Naive B cell (primary cell): ENCODE measurements around the gene IQSEC1. TPM values are rescaled to one million over a fixed set of nuclear protein-coding genes. Genes with fewer than 3 reads are reported as not detected.

Experiments used
- ATAC-seq, 2 donors: fragments of 150-1000 bp; cut with Tn5 transposase; 2 replicates each; pipeline ENCODE4 v1.10.0; 2021; ENCODE audit warnings: low read depth in 2 of 2, mild to moderate bottlenecking in 2 of 2, moderate library complexity in 2 of 2
- DNase-seq: peaks from one replicate; pipeline ENCODE4 v3.0.0; 2022
- H3K27ac Mint-ChIP-seq, 6 donors: one replicate each; pipeline ENCODE4 v1.8.0; 2020 to 2022; ENCODE audit warnings: mild to moderate bottlenecking in 6 of 6, mixed read lengths in 6 of 6, moderate library complexity in 5 of 6, inconsistent platforms in 2 of 6
- H3K27me3 Mint-ChIP-seq, 3 donors: one replicate each; pipeline ENCODE4 v1.8.0; 2021 to 2022; ENCODE audit warnings: mixed read lengths in 3 of 3, mild to moderate bottlenecking in 1 of 3
- H3K36me3 Mint-ChIP-seq, 2 donors: one replicate each; pipeline ENCODE4 v1.8.0; 2020 to 2022; ENCODE audit warnings: mixed read lengths in 2 of 2, inconsistent platforms in 1 of 2, mild to moderate bottlenecking in 1 of 2
- H3K4me1 Mint-ChIP-seq, 3 donors: one replicate each; pipeline ENCODE4 v1.8.0; 2020 to 2022; ENCODE audit warnings: mixed read lengths in 3 of 3, inconsistent platforms in 1 of 3, mild to moderate bottlenecking in 1 of 3, moderate library complexity in 1 of 3
- H3K4me3 Mint-ChIP-seq, 8 donors: one replicate each; pipeline ENCODE4 v1.8.0; 2020 to 2022; ENCODE audit warnings: mild to moderate bottlenecking in 8 of 8, mixed read lengths in 8 of 8, moderate library complexity in 8 of 8, inconsistent platforms in 2 of 8
- H3K9me3 Mint-ChIP-seq, 7 donors: one replicate each; pipeline ENCODE4 v1.8.0; 2020 to 2022; ENCODE audit warnings: mixed read lengths in 7 of 7, mild to moderate bottlenecking in 5 of 7, inconsistent platforms in 2 of 7, moderate library complexity in 1 of 7
- polyA plus RNA-seq, 6 donors: library from polyadenylated mRNA; unstranded; fragments of 300-500 nt; fragmentation: Illumina TruSeq; gene quantifications; one replicate each; pipeline ENCODE4 v1.2.3, GENCODE V29; 2021; ENCODE audit warnings: low read depth in 6 of 6

IQSEC1 gene
- polyA plus RNA-seq, 6 donors from 2014 or later, result 14.6 to 73.4 (median 36.9) TPM

GRCh38 chr3:12957339-12957738, 115.9 kb downstream of the IQSEC1 start:
- H3K4me3 Mint-ChIP-seq, result peak overlapping the region in 4 of 8 donors; percentile 12 to 79 (median 32)
- no peaks in the 10 kb centered on the region for H3K27me3 Mint-ChIP-seq
- no peaks in the 10 kb centered on the region for H3K9me3 Mint-ChIP-seq
- no peak for ATAC-seq
- H3K36me3 Mint-ChIP-seq, result no peaks in the 10 kb centered on the region
- DNase-seq, result no peak
- peaks cover 82 to 96% (median 95%) of the 10 kb centered on the region in 3 donors for H3K4me1 Mint-ChIP-seq
- peak overlapping the region in 3 of 6 donors; percentile 81 to 88 (median 86) for H3K27ac Mint-ChIP-seq

DNA sequence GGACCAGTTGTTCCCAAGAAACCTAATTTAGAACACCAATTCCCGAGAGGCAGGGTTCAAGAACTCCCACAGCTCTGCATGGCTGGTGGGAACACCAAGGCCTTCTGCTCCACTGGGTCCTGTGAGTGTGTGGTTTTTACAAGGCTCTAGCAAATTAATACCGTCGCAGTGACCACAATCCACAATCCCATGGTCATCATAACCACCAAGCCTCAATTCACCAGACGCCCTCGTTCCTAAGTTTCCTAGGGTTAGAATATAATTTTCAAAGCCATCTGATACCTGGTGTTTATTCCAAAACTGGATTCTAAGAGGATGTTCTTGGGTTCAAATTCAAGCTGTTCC, 116.9 kb downstream of the IQSEC1 start:
- H3K27ac Mint-ChIP-seq, result peak overlapping the region in 4 of 6 donors; percentile 79 to 90 (median 86)
- no peaks in the 10 kb centered on the region for H3K9me3 Mint-ChIP-seq
- no peak for DNase-seq
- no peaks in the 10 kb centered on the region for H3K27me3 Mint-ChIP-seq
- H3K4me3 Mint-ChIP-seq, result peak overlapping the region in 7 of 8 donors; percentile 6 to 79 (median 68)
- H3K4me1 Mint-ChIP-seq, result peaks cover 78 to 96% (median 90%) of the 10 kb centered on the region in 3 donors
- no peak for ATAC-seq
- H3K36me3 Mint-ChIP-seq, result no peaks in the 10 kb centered on the region

- ATAC-seq, result no peak
- H3K4me1 Mint-ChIP-seq, result peaks cover 74 to 93% (median 88%) of the 10 kb centered on the region in 3 donors
- H3K36me3 Mint-ChIP-seq, result no peaks in the 10 kb centered on the region
- H3K9me3 Mint-ChIP-seq, result no peaks in the 10 kb centered on the region
- H3K27me3 Mint-ChIP-seq, result no peaks in the 10 kb centered on the region
- no peak for DNase-seq
- peak overlapping the region; percentile 72 to 96 (median 90) for H3K27ac Mint-ChIP-seq
- H3K4me3 Mint-ChIP-seq, result peak overlapping the region; percentile 74 to 90 (median 84)
These were observed 117.4 kb downstream of the IQSEC1 start for GRCh38 chr3:12955651-12956315.

GRCh38 chr3:12954891-12955650, 118.2 kb downstream of the IQSEC1 start:
- ATAC-seq, result peak; percentile 91 to 94
- H3K27me3 Mint-ChIP-seq, result no peaks in the 10 kb centered on the region
- no peaks in the 10 kb centered on the region for H3K9me3 Mint-ChIP-seq
- peak; percentile 87 for DNase-seq
- peaks cover 68 to 88% (median 84%) of the 10 kb centered on the region in 3 donors for H3K4me1 Mint-ChIP-seq
- peak overlapping the region; percentile 74 to 90 (median 84) for H3K4me3 Mint-ChIP-seq
- no peaks in the 10 kb centered on the region for H3K36me3 Mint-ChIP-seq
- peak overlapping the region; percentile 79 to 96 (median 92) for H3K27ac Mint-ChIP-seq

- Mint-ChIP-seq H3K27me3 (no peaks in the 10 kb centered on the region), H3K9me3 (no peaks in the 10 kb centered on the region), H3K27ac (peak overlapping the region in 5 of 6 donors; percentile 79 to 95 (median 91)), H3K4me3 (peak overlapping the region in 7 of 8 donors; percentile 22 to 86 (median 79)), H3K4me1 (peaks cover 69 to 87% (median 84%) of the 10 kb centered on the region in 3 donors), H3K36me3 (no peaks in the 10 kb centered on the region)
- DNase-seq (no peak), ATAC-seq (no peak)
These were observed 119.0 kb downstream of the IQSEC1 start for GRCh38 chr3:12954180-12954579.

- Mint-ChIP-seq H3K27ac (peak overlapping the region in 5 of 6 donors; percentile 18 to 88 (median 62)), H3K27me3 (no peaks in the 10 kb centered on the region), H3K36me3 (no peaks in the 10 kb centered on the region), H3K9me3 (no peaks in the 10 kb centered on the region), H3K4me3 (peak overlapping the region in 4 of 8 donors; percentile 41 to 79 (median 48)), H3K4me1 (peaks cover 70 to 87% (median 84%) of the 10 kb centered on the region in 3 donors)
- ATAC-seq, result no peak
- no peak for DNase-seq
These were observed 119.8 kb downstream of the IQSEC1 start for GRCh38 chr3:12953201-12953995.

DNA sequence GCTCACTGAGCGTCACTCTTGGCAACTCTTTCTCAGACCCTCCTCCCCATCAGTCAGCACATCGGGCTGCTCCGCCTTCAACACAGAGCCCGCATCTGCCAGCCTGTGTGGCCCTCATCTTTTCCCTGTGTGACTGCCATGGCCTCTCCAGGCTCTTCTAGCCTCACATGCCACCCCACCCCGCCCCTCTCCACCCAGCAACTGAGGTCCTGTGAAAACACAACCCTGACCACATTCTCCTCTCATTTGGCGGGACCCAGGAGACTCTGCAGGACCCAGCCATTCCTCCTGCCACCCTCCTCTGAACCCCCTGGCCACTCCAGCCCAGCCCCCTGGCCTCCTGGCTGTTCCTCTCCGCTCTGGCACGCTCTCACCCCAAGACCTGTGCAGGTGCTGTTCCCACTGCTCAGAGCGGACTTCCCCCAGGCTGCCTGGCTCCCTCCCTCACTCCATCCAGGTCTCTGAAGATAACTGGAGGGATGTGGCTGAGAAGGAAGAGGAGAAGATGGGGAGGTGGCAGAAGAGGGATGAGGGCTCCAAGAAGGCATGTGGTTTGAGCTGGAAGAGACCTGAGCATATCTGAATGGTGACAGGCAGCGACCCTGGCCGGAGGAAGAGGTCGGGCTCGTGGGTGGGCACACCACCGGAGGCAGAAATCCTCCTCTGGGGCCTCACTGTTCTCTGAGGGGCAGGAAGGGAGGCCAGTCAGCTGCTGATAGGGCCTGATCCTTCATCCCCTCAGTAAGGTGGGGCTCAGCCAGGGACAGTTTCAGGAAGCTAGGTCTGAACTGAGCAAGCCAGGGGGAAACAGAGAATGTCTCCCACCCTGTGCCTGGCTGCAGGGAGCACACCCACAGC, 120.7 kb downstream of the IQSEC1 start:
- Mint-ChIP-seq H3K4me3 (peak overlapping the region in 1 of 8 donors; percentile 41), H3K9me3 (no peaks in the 10 kb centered on the region), H3K4me1 (peaks cover 69 to 87% (median 84%) of the 10 kb centered on the region in 3 donors), H3K27me3 (no peaks in the 10 kb centered on the region), H3K36me3 (no peaks in the 10 kb centered on the region), H3K27ac (peak overlapping the region in 3 of 6 donors; percentile 60 to 93 (median 70))
- DNase-seq (no peak), ATAC-seq (no peak)

- Mint-ChIP-seq H3K4me3 (peak overlapping the region in 1 of 8 donors; percentile 68), H3K27ac (peak overlapping the region in 5 of 6 donors; percentile 16 to 82 (median 47))
- no peak for DNase-seq
These were observed 124.1 kb downstream of the IQSEC1 start for GRCh38 chr3:12948891-12949711.

DNA sequence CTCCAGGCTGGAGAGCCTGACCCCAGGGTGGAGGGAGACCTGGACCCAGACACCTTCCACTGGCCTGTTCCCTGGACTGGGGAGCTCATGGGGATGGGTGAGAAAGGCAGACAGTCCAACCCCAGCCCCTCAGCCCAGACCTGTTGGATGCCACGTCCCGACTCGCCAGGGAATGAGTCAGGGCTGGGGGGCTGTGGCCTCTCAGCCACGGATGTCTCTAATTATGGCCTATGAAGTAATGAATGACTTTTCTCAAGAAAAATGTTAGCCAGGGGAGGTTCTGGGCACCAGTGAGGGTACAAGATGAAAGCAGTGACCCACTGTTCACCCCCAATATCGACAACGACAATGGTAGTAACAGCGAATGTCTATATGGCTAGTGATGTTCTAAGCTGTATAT, 124.9 kb downstream of the IQSEC1 start:
- H3K9me3 Mint-ChIP-seq, result no peaks in the 10 kb centered on the region
- H3K4me3 Mint-ChIP-seq, result no peak overlapping the region
- H3K36me3 Mint-ChIP-seq, result no peaks in the 10 kb centered on the region
- no peak for DNase-seq
- peak overlapping the region in 5 of 6 donors; percentile 10 to 83 (median 38) for H3K27ac Mint-ChIP-seq
- peaks cover 48 to 71% (median 61%) of the 10 kb centered on the region in 3 donors for H3K4me1 Mint-ChIP-seq
- ATAC-seq, result no peak
- H3K27me3 Mint-ChIP-seq, result no peaks in the 10 kb centered on the region

More at GRCh38 chr3:12948891-12949711, 124.1 kb downstream of the IQSEC1 start:
- H3K4me1 Mint-ChIP-seq, result peaks cover 55 to 77% (median 68%) of the 10 kb centered on the region in 3 donors
- no peaks in the 10 kb centered on the region for H3K27me3 Mint-ChIP-seq
- peak; percentile 35 to 38 for ATAC-seq
- H3K36me3 Mint-ChIP-seq, result no peaks in the 10 kb centered on the region
- no peaks in the 10 kb centered on the region for H3K9me3 Mint-ChIP-seq

- peaks cover 46 to 69% (median 59%) of the 10 kb centered on the region in 3 donors for H3K4me1 Mint-ChIP-seq
- peak overlapping the region in 2 of 8 donors; percentile 10 to 47 for H3K4me3 Mint-ChIP-seq
- ATAC-seq (no peak), DNase-seq (no peak)
- H3K27ac Mint-ChIP-seq, result peak overlapping the region; percentile 10 to 90 (median 71)
- H3K27me3 Mint-ChIP-seq, result no peaks in the 10 kb centered on the region
- H3K36me3 Mint-ChIP-seq, result no peaks in the 10 kb centered on the region
- H3K9me3 Mint-ChIP-seq, result no peaks in the 10 kb centered on the region
These were observed 125.5 kb downstream of the IQSEC1 start for GRCh38 chr3:12947504-12948369.

- DNase-seq (no peak), ATAC-seq (no peak)
- Mint-ChIP-seq H3K27ac (peak overlapping the region in 5 of 6 donors; percentile 52 to 90 (median 81)), H3K4me1 (peaks cover 45 to 69% (median 54%) of the 10 kb centered on the region in 3 donors), H3K36me3 (no peaks in the 10 kb centered on the region), H3K27me3 (no peaks in the 10 kb centered on the region), H3K9me3 (no peaks in the 10 kb centered on the region), H3K4me3 (no peak overlapping the region)
These were observed 126.4 kb downstream of the IQSEC1 start for GRCh38 chr3:12946649-12947316.
